22Rv1 (cell line): ENCODE results near the gene XPA.

ENCODE experiments used
- CTCF ChIP-seq: fragments of 450-650 bp; IDR thresholded peaks from 2 replicates; pipeline ENCODE4 v1.5.1; 2017; ENCODE audit warnings: mild to moderate bottlenecking
- ZFX ChIP-seq: fragments of 450-650 bp; IDR thresholded peaks from 2 replicates; pipeline ENCODE4 v1.6.1; 2017; ENCODE audit warnings: antibody characterized with exemption, borderline replicate concordance

- TF ChIP-seq CTCF (no peak), ZFX (no peak)
Measured at GRCh38 chr9:97737429-97737828, 40.3 kb upstream of the XPA start.
